ENCODE results near the gene RNF19B. TPM values are rescaled to one million over a fixed set of nuclear protein-coding genes. Genes with fewer than 3 reads are reported as not detected.

RNF19B gene
- total and polyA plus RNA-seq, 4 donors = 13.8 to 51.5 (median 20.9) TPM

DNA sequence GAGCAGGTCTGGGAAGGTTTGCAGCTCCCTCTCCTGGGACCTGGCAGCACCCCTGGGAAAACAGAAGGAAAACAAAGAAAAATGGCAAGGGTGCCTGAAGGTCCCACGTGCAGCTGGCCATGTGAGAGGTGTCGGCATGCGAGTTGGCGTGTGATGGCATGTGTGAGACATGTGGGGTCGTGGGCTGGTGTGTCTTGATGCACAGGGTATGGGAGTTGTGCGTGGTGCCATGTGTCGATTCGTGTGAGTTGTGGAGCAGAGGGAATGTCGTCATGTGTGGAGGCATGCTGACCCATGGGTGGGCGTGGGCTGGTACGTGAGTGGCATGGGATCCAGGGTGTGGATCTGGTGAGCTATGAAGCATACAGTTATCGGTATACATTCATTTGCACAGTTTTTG, 77.0 kb downstream of the RNF19B start:
- no peaks in the 10 kb centered on the region for H3K4me1 ChIP-seq (ENCODE audit: control insufficient read depth in 1 of 2, insufficient read depth in 2 of 2, low read length in 2 of 2)
- no peak overlapping the region for H3K4me3 ChIP-seq (ENCODE audit: low read length in 2 of 2)
- H3K36me3 ChIP-seq (ENCODE audit: control insufficient read depth in 1 of 2, insufficient read depth in 2 of 2, low read length in 1 of 2) = no peaks in the 10 kb centered on the region
- no peaks in the 10 kb centered on the region for H3K9me3 ChIP-seq (ENCODE audit: control insufficient read depth, low read length)
- ATAC-seq (ENCODE audit: low FRiP score) (no peak), DNase-seq (peak; percentile 38 to 53)
- 72 to 75% methylated on average over 12 of the region's 12 CpGs for WGBS, 2 donors
- intact Hi-C loops (cut with DNase I) = no loop called here
- H3K27me3 ChIP-seq (ENCODE audit: control insufficient read depth in 1 of 2, insufficient read depth in 2 of 2, low read length in 1 of 2) = no peaks in the 10 kb centered on the region
- no peak overlapping the region for H3K27ac ChIP-seq (ENCODE audit: low read depth in 1 of 2, low read length in 2 of 2)

DNA sequence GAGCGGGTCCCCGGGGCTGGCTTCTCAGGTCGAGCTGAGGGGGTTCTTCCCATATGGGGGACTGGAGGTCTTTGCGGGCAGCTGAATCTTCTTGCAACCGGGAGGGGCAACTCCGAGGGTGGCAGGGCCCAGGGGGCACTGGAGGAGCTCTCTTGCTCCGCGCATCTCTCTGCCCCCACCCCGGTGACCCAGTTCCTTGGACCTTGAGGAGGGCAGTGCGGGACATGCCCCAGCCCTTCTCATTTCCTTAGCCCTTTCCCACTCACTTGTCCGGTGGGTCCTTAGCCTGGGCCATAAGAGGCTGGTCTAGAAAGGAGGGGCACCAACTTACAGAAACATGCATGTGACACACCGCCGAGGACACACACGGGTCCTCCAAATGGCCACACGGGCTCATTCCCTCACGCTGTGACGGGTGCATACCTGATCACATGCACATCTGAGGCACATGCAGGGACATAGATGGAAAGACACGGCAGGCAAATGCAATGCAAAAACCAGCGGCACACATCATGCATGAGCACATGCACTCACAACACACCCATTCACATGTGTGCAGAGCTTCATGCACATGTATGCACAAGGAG, 77.7 kb downstream of the RNF19B start:
- 31 to 43% methylated on average over 18 to 19 of the region's 19 CpGs for WGBS, 2 donors
- DNase-seq = peak in 1 of 2 donors; percentile 34
- no peaks in the 10 kb centered on the region for H3K4me1 ChIP-seq (ENCODE audit: control insufficient read depth in 1 of 2, insufficient read depth in 2 of 2, low read length in 2 of 2)
- H3K27ac ChIP-seq (ENCODE audit: low read depth in 1 of 2, low read length in 2 of 2) = no peak overlapping the region
- H3K27me3 ChIP-seq (ENCODE audit: control insufficient read depth in 1 of 2, insufficient read depth in 2 of 2, low read length in 1 of 2) = no peaks in the 10 kb centered on the region
- H3K9me3 ChIP-seq (ENCODE audit: control insufficient read depth, low read length) = no peaks in the 10 kb centered on the region
- H3K36me3 ChIP-seq (ENCODE audit: control insufficient read depth in 1 of 2, insufficient read depth in 2 of 2, low read length in 1 of 2) = no peaks in the 10 kb centered on the region
- intact Hi-C loops (cut with DNase I) = no loop called here
- ATAC-seq (ENCODE audit: low FRiP score) = no peak
- no peak overlapping the region for H3K4me3 ChIP-seq (ENCODE audit: low read length in 2 of 2)

Other genes starting within 250 kb of the RNF19B start
- 10 to 100 TPM; 55.2 to 76.1 TPM for gene YARS1, start 147.5 kb downstream of the RNF19B start, total RNA-seq
- 10 to 100 TPM; 20.4 to 38.7 TPM for gene YARS1, start 147.5 kb downstream of the RNF19B start, polyA plus RNA-seq
- 10 to 100 TPM; 37.4 to 60.7 TPM for gene S100PBP, start 147.2 kb downstream of the RNF19B start, total RNA-seq
- 10 to 100 TPM in 1 of 2 donors, 1 to 10 TPM in 1; 2.8 to 12.1 TPM for gene S100PBP, start 147.2 kb downstream of the RNF19B start, polyA plus RNA-seq
- 10 to 100 TPM in 1 of 2 donors, 1 to 10 TPM in 1; 5.6 to 17.6 TPM for gene FNDC5, start 93.9 kb downstream of the RNF19B start, total RNA-seq
- gene FNDC5, start 93.9 kb downstream of the RNF19B start, polyA plus RNA-seq = 10 to 100 TPM in 1 of 2 donors, 1 to 10 TPM in 1; 8.1 to 11.7 TPM
- gene HPCA, start 78.3 kb downstream of the RNF19B start, total RNA-seq = under 1 TPM in 1 of 2 donors, not detected in 1; 0.51 TPM
- under 1 TPM in 1 of 2 donors, not detected in 1; 0.90 TPM for gene HPCA, start 78.3 kb downstream of the RNF19B start, polyA plus RNA-seq
- 10 to 100 TPM; 21.1 to 23.8 TPM for gene TMEM54, start 63.4 kb downstream of the RNF19B start, total RNA-seq
- 10 to 100 TPM; 25.3 to 77.5 TPM for gene TMEM54, start 63.4 kb downstream of the RNF19B start, polyA plus RNA-seq
- gene AK2, start 72.1 kb upstream of the RNF19B start, total RNA-seq = 10 to 100 TPM; 87.4 to 95.6 TPM
- 10 to 100 TPM; 71.8 to 77.8 TPM for gene AK2, start 72.1 kb upstream of the RNF19B start, polyA plus RNA-seq
- gene AZIN2, start 116.3 kb upstream of the RNF19B start, total RNA-seq = 10 to 100 TPM in 1 of 2 donors, 1 to 10 TPM in 1; 3.9 to 14.4 TPM
- gene AZIN2, start 116.3 kb upstream of the RNF19B start, polyA plus RNA-seq = 1 to 10 TPM; 1.5 to 2.5 TPM
- gene TRIM62, start 217.2 kb upstream of the RNF19B start, total RNA-seq = 1 to 10 TPM; 5.7 to 8.0 TPM
- gene TRIM62, start 217.2 kb upstream of the RNF19B start, polyA plus RNA-seq = 1 to 10 TPM; 1.0 to 7.7 TPM